K562 (cell line): ENCODE results near the gene RALB. TPM values are rescaled to one million over a fixed set of nuclear protein-coding genes. Genes with fewer than 3 reads are reported as not detected.

ENCODE experiments used
- BDP1 ChIP-seq: IDR thresholded peaks from 3 replicates; pipeline ENCODE4 v1.6.1; 2011; ENCODE audit not compliant: insufficient read length, insufficient read depth
- BHLHE40 ChIP-seq: IDR thresholded peaks from 2 replicates; pipeline ENCODE4 v1.6.1; 2011; ENCODE audit warnings: low read length, improper control_type of control experiment
- BMI1 ChIP-seq: fragments of 150-350 bp; IDR thresholded peaks from 2 replicates; pipeline ENCODE4 v1.6.1; 2014; ENCODE audit warnings: low read length
- CAMTA2 ChIP-seq: fragments of 250-450 bp; sonication (Bioruptor Pico); conservative IDR thresholded peaks from 2 replicates; pipeline ENCODE4 v1.5.1; 2022
- RCOR1 ChIP-seq, 2 experiments: IDR thresholded peaks; 2 replicates each; pipeline ENCODE4 v1.6.1; 2012; ENCODE audit warnings: low read depth in 2 of 2, low read length in 2 of 2, borderline replicate concordance in 1 of 2, improper control_type of control experiment in 1 of 2
- SFPQ ChIP-seq: fragments of 200-400 bp; formaldehyde crosslinking; IDR thresholded peaks from 2 replicates; pipeline ENCODE4 v1.6.1; 2017; ENCODE audit warnings: mild to moderate bottlenecking, low read depth, low read length, moderate library complexity
- SIN3A ChIP-seq, 2 experiments: fragments of 150-350 bp in 1 of 2; IDR thresholded peaks; 2 replicates each; pipeline ENCODE4 v1.6.1; 2011 to 2016; ENCODE audit warnings: borderline replicate concordance in 2 of 2, low read depth in 2 of 2, low read length in 2 of 2, mild to moderate bottlenecking in 2 of 2, moderate library complexity in 2 of 2; ENCODE audit not compliant: control insufficient read depth in 1 of 2
- SMAD1 ChIP-seq: fragments of 150-350 bp; IDR thresholded peaks from 2 replicates; pipeline ENCODE4 v1.6.1; 2014; ENCODE audit warnings: low read length, low read depth; ENCODE audit not compliant: partially characterized antibody
- polyA plus RNA-seq, 8 experiments: library from polyadenylated mRNA; depleted of rRNA in 4 of 8; stranded (reverse) in 5 of 8; unstranded in 3 of 8; fragments of >200 nt; fragmentation: Nextera tagmentation in 2 of 8; fragmentation: Illumina TruSeq in 1 of 8; extraction: Ambion mirVana in 2 of 8; extraction: Trizol in 1 of 8; gene quantifications; 2 replicates each; pipeline versions ENCODE4 v1.2.1 to v1.2.3, GENCODE V29; 2011 to 2014; ENCODE audit warnings: inconsistent platforms in 1 of 8, missing spikeins in 1 of 8
- total RNA-seq, 7 experiments: library from RNA; depleted of rRNA in 6 of 7; stranded (reverse); fragments of >200 nt in 6 of 7; fragmentation: Illumina TruSeq in 2 of 7; extraction: Trizol in 2 of 7; gene quantifications; 2 replicates each; pipeline versions ENCODE4 v1.2.1 to v1.2.3, GENCODE V29; 2011 to 2021; ENCODE audit warnings: low replicate concordance in 1 of 7
- TF ChIP-seq, protein P1 (sequence below): fragments of 450-650 bp; IDR thresholded peaks from 2 replicates; pipeline ENCODE4 v1.6.1; 2018; ENCODE audit not compliant: partially characterized antibody

The RALB gene
- total and polyA plus RNA-seq, 9 of the 15 experiments (the other 6 are each of a cell fraction or from before 2014, with no cell fraction given), result 14.8 to 65.6 (median 38.4) TPM

DNA sequence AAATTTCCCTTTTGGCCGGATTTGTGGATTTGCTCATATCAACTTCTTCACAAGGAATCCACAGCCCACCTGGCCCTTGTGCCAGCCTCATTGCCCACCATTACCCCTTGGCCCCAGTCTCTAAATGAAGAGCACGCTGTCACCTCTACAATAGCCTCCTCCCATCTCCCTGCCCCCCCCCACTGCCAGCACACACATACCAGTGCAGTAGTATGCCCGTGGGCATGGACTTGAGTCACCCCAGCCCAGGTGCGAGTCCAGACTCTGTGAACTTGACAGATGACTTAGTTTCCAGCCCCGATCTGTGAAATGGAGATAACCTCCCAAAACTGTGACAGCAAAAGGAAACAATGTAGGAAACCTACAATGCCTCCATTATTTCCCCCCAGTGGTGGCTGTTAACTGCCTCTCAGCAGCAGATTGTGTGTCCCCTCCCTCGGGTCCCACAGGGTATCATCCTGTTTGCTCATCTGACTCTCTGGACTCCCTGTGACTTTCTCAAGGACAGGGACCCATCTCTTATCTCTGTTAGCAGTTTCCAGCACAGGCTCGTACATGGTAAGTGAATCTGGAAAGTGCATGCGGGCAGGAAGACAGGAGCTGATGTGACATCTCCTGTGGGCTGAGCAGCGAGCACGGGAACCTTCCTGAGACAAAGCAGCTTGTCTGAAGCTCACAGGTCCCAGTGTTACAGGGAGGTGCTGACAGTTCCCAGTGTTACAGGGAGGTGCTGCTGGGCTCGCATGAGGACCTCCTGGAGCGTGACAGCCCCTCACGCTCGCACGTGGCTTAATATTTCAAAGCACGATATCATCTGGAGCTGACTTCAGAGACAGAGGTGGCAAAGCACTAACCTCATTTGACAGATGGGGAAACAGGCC is 25.3 kb upstream of the RALB start (continued):
- TF ChIP-seq, protein P1, sequence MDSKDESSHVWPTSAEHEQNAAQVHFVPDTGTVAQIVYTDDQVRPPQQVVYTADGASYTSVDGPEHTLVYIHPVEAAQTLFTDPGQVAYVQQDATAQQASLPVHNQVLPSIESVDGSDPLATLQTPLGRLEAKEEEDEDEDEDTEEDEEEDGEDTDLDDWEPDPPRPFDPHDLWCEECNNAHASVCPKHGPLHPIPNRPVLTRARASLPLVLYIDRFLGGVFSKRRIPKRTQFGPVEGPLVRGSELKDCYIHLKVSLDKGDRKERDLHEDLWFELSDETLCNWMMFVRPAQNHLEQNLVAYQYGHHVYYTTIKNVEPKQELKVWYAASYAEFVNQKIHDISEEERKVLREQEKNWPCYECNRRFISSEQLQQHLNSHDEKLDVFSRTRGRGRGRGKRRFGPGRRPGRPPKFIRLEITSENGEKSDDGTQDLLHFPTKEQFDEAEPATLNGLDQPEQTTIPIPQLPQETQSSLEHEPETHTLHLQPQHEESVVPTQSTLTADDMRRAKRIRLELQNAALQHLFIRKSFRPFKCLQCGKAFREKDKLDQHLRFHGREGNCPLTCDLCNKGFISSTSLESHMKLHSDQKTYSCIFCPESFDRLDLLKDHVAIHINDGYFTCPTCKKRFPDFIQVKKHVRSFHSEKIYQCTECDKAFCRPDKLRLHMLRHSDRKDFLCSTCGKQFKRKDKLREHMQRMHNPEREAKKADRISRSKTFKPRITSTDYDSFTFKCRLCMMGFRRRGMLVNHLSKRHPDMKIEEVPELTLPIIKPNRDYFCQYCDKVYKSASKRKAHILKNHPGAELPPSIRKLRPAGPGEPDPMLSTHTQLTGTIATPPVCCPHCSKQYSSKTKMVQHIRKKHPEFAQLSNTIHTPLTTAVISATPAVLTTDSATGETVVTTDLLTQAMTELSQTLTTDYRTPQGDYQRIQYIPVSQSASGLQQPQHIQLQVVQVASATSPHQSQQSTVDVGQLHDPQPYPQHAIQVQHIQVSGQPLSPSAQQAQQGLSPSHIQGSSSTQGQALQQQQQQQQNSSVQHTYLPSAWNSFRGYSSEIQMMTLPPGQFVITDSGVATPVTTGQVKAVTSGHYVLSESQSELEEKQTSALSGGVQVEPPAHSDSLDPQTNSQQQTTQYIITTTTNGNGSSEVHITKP, result no peak
- TF ChIP-seq SIN3A (IDR thresholded peaks at IDR 0.05; ENCODE audit: borderline replicate concordance in 2 of 2, control insufficient read depth in 1 of 2, low read depth in 2 of 2, low read length in 2 of 2), result no peak
- TF ChIP-seq BHLHE40, result peak; percentile 39
- TF ChIP-seq BMI1, result no peak
- TF ChIP-seq SMAD1, result no peak
- no peak for TF ChIP-seq BDP1
- peak in 1 of 2 experiments; percentile 92; a peak in 2 of 4 replicates for TF ChIP-seq RCOR1 (IDR thresholded peaks at IDR 0.05; ENCODE audit: borderline replicate concordance in 1 of 2, low read depth in 2 of 2, low read length in 2 of 2)
- no peak for TF ChIP-seq SFPQ
- TF ChIP-seq CAMTA2, result no peak
